ENCODE measurements around the gene ENTR1.

GRCh38 chr9:136379003-136379287, 31.5 kb downstream of the ENTR1 start:
- TF ChIP-seq POLR2AphosphoS5 (IDR thresholded peaks at IDR 0.05; ENCODE audit: low read depth, low read length) (no peak), TAF1 (IDR thresholded peaks at IDR 0.05; ENCODE audit: borderline replicate concordance, low read depth, low read length) (no peak)
